PC-9 (cell line): ENCODE measurements around the gene ISOC2. TPM values are rescaled to one million over a fixed set of nuclear protein-coding genes. Genes with fewer than 3 reads are reported as not detected.

Source experiments
- BruUV-seq: library from RNA; stranded (reverse); fragments of 400-500 nt; replicated peaks from 2 replicates; lab custom pipeline; 2021; lab: Mats Ljungman, UMichigan
- CTCF ChIA-PET: fragments of 300-600 bp; sonication (Branson Sonifier 250); formaldehyde crosslinking; loops from one replicate; lab custom pipeline; 2022; ENCODE audit warnings: antibody characterized with exemption; lab: Charles Lee
- POLR2A ChIA-PET: fragments of 300-600 bp; sonication (Branson Sonifier 250); formaldehyde crosslinking; loops from one replicate; lab custom pipeline; 2022; ENCODE audit warnings: antibody characterized with exemption; ENCODE audit not compliant: unreplicated experiment; lab: Charles Lee
- DNase-seq, 2 experiments: peaks; one replicate each; pipeline versions ENCODE4 v3.0.0 to v3.0.0-alpha.2; 2015 to 2022; ENCODE audit warnings: mixed read lengths in 1 of 2
- H2AFZ ChIP-seq: fragments of 200-600 bp; sonication (generic); 2 replicates; pipeline ENCODE4 v1.8.1; 2017; ENCODE audit warnings: antibody characterized with exemption
- H3F3A ChIP-seq: fragments of 200-600 bp; sonication (generic); 2 replicates; pipeline ENCODE4 v1.8.1; 2017; ENCODE audit warnings: antibody characterized with exemption, mild to moderate bottlenecking, low read depth; ENCODE audit not compliant: insufficient read depth
- H3K27ac ChIP-seq: fragments of 200-600 bp; sonication (generic); 2 replicates; pipeline ENCODE4 v1.6.1; 2016; ENCODE audit warnings: mixed run types
- H3K27me3 ChIP-seq: fragments of 200-600 bp; sonication (generic); 2 replicates; pipeline ENCODE4 v1.6.1; 2016; ENCODE audit warnings: low read depth, mixed run types; ENCODE audit not compliant: insufficient read depth
- H3K36me3 ChIP-seq: fragments of 200-600 bp; sonication (generic); 2 replicates; pipeline ENCODE4 v1.6.1; 2016; ENCODE audit warnings: low read depth, mixed run types
- H3K4me1 ChIP-seq: fragments of 200-600 bp; sonication (generic); replicated peaks from 2 replicates; pipeline ENCODE4 v1.6.1; 2016; ENCODE audit warnings: mixed run types; ENCODE audit not compliant: insufficient read depth
- H3K4me2 ChIP-seq: fragments of 200-600 bp; sonication (generic); 2 replicates; pipeline ENCODE4 v1.6.1; 2017; ENCODE audit warnings: mixed run types
- H3K4me3 ChIP-seq: fragments of 200-600 bp; sonication (generic); 2 replicates; pipeline ENCODE4 v1.6.1; 2016; ENCODE audit warnings: mixed run types
- H3K79me2 ChIP-seq: fragments of 200-600 bp; sonication (generic); 2 replicates; pipeline ENCODE4 v1.6.1; 2017; ENCODE audit warnings: low read depth, mixed run types
- H3K9me2 ChIP-seq: fragments of 200-600 bp; sonication (generic); 2 replicates; pipeline ENCODE4 v1.8.1; 2017; ENCODE audit warnings: mild to moderate bottlenecking; ENCODE audit not compliant: insufficient read depth
- H3K9me3 ChIP-seq: fragments of 200-600 bp; sonication (generic); 2 replicates; pipeline ENCODE4 v1.8.1; 2016; ENCODE audit warnings: low read depth; ENCODE audit not compliant: insufficient read depth
- H4K20me1 ChIP-seq: fragments of 200-600 bp; sonication (generic); 2 replicates; pipeline ENCODE4 v1.8.1; 2017; ENCODE audit not compliant: insufficient read depth
- EZH2 ChIP-seq: fragments of 200-600 bp; sonication (generic); IDR thresholded peaks from 2 replicates; pipeline ENCODE4 v1.8.0; 2017; ENCODE audit warnings: antibody characterized with exemption, low read depth
- intact Hi-C: fragments of 100-400 bp; cut with micrococcal nuclease; formaldehyde crosslinking; loops from one replicate; pipeline ENCODE4 v1.10.0; 2022; ENCODE audit not compliant: unreplicated experiment
- total RNA-seq: library from RNA; stranded (reverse); gene quantifications from 2 replicates; pipeline ENCODE4 v1.2.3, GENCODE V29; 2021
- TF ChIP-seq, protein P1 (sequence below): fragments of 200-600 bp; sonication (generic); conservative IDR thresholded peaks from 2 replicates; pipeline ENCODE4 v1.6.1; 2017; ENCODE audit warnings: mixed run types, antibody characterized with exemption, mild to moderate bottlenecking, moderate library complexity

Gene ISOC2
- total RNA-seq, 1 experiment from 2014 or later = 92.4 TPM

- Histone ChIP-seq H3K9me2 (no peaks in the 10 kb centered on the region), H3K27ac (no peak overlapping the region), H4K20me1 (peaks cover 25% of the 10 kb centered on the region), H3K4me2 (no peak overlapping the region), H3K27me3 (no peaks in the 10 kb centered on the region), H3K4me3 (no peak overlapping the region), H3F3A (peaks cover 21% of the 10 kb centered on the region; the same call in 1 of the 2 replicates), H3K79me2 (peaks cover 10% of the 10 kb centered on the region; the same call in 1 of the 2 replicates), H3K9me3 (no peaks in the 10 kb centered on the region), H3K4me1 (no peaks in the 10 kb centered on the region), H2AFZ (no peak overlapping the region), H3K36me3 (no peaks in the 10 kb centered on the region)
- TF ChIP-seq, protein P1, sequence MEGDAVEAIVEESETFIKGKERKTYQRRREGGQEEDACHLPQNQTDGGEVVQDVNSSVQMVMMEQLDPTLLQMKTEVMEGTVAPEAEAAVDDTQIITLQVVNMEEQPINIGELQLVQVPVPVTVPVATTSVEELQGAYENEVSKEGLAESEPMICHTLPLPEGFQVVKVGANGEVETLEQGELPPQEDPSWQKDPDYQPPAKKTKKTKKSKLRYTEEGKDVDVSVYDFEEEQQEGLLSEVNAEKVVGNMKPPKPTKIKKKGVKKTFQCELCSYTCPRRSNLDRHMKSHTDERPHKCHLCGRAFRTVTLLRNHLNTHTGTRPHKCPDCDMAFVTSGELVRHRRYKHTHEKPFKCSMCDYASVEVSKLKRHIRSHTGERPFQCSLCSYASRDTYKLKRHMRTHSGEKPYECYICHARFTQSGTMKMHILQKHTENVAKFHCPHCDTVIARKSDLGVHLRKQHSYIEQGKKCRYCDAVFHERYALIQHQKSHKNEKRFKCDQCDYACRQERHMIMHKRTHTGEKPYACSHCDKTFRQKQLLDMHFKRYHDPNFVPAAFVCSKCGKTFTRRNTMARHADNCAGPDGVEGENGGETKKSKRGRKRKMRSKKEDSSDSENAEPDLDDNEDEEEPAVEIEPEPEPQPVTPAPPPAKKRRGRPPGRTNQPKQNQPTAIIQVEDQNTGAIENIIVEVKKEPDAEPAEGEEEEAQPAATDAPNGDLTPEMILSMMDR = peak; percentile 91
- TF ChIP-seq EZH2 = no peak
- no TSS peak for BruUV-seq
- DNase-seq = peak in 1 of 2 experiments; percentile 54
- ChIA-PET POLR2A (no interaction called here), CTCF (no interaction called here)
- intact Hi-C loops = no loop called here
Observed at GRCh38 chr19:55454787-55455243, 6.6 kb downstream of the ISOC2 start.

DNA sequence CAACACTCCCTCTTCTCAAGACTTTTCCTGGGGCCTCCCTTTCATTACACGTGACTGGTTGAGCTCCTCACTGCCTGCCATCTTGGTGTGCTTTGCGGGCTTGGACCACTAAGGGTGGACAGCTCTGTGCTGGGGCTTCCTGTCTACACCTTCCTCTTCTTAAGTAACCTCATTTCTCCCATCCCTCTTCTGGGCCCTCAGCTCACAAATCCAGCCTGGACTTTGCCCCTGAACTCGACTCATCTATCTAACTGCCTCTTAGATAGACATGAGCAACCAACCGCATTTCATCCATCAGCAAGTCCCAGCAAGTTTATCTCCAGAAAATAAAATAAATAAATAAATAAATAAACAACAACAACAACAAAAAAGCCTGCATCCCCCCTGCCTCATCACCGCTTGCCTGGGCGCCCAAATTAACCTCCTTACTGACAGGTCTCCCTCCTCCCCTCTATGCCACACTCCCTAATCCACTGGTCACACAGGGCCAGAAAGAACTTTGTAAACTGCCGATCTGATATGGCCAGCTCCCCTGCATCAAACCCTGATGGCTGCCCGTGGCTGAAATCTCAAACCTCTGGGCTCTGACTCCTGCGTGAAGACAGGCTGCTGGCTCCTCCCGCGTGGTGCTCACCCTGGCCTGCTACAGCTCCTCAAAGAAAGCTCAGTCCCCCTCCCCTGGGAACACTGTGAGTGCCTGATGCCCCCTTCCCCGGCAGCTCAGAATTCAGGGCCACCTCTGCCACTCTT lies 7.8 kb downstream of the ISOC2 start:
- Histone ChIP-seq H2AFZ (no peak overlapping the region), H3F3A (peaks cover 22% of the 10 kb centered on the region; the same call in 1 of the 2 replicates), H4K20me1 (peaks cover 15% of the 10 kb centered on the region), H3K4me3 (no peak overlapping the region), H3K4me1 (no peaks in the 10 kb centered on the region), H3K27me3 (no peaks in the 10 kb centered on the region), H3K36me3 (no peaks in the 10 kb centered on the region), H3K9me3 (no peaks in the 10 kb centered on the region; the same call in 1 of the 2 replicates), H3K27ac (no peak overlapping the region), H3K79me2 (0 out of 2 replicates have a peak, but pooled peaks cover under 1% of the 10 kb centered on the region), H3K4me2 (no peak overlapping the region), H3K9me2 (no peaks in the 10 kb centered on the region)
- BruUV-seq = no TSS peak
- CTCF ChIA-PET = interaction anchor here (0.5 kb wide), 1 partner anchor 281 kb away, joined by 15 read pairs; no protein-coding TSS in a partner anchor
- DNase-seq = no peak
- intact Hi-C loops = no loop called here
- POLR2A ChIA-PET = interaction anchor here (0.7 kb wide), 1 partner anchor 264 kb away, joined by 8 read pairs; no protein-coding TSS in a partner anchor
- TF ChIP-seq, protein P1 = no peak
- TF ChIP-seq EZH2 = no peak

DNA sequence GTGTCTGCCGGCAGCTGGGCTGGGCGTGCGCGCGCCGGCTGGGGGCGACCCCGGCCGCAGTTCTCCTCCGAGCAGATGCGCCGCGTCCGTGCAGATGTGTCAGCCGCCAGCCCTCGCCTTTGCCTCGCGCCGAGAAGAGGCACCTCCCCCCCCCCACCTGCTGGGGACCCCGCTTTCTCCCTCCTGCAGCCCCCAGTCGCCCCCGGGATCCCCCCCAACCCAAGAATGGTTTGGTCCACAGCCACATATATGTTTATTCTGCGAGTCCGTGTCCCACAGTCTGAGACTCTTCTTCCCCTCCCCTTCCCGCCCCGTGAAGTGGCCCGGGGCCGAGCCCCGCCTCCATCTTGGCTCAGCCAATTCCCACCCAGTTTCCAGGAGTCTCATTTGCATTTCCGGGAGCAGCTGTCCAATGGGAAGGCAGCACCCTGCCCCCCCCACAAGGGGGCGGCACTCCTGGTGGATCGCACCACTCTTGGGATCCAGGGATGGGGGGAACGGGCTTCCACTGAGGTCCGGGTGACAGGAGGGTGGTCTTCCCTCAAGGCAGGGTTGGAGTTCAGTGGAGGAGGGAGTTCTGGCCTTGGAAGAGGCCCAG lies 8.6 kb downstream of the ISOC2 start:
- Histone ChIP-seq H3K4me3 (no peak overlapping the region), H4K20me1 (peaks cover 15% of the 10 kb centered on the region), H3K27ac (no peak overlapping the region), H3K27me3 (no peaks in the 10 kb centered on the region), H2AFZ (no peak overlapping the region), H3K9me3 (no peaks in the 10 kb centered on the region; the same call in 1 of the 2 replicates), H3K4me2 (no peak overlapping the region), H3K4me1 (no peaks in the 10 kb centered on the region), H3K9me2 (no peaks in the 10 kb centered on the region), H3K79me2 (no peaks in the 10 kb centered on the region), H3K36me3 (no peaks in the 10 kb centered on the region), H3F3A (peaks cover 17% of the 10 kb centered on the region; the same call in 1 of the 2 replicates)
- TF ChIP-seq, protein P1 = peak; percentile 38; the same call in 1 of the 2 replicates
- no peak for TF ChIP-seq EZH2
- ChIA-PET POLR2A (interaction anchor here (0.7 kb wide), 1 partner anchor 263 kb away, joined by 8 read pairs; no protein-coding TSS in a partner anchor), CTCF (interaction anchor here (0.5 kb wide), 1 partner anchor 280 kb away, joined by 15 read pairs; no protein-coding TSS in a partner anchor)
- BruUV-seq = no TSS peak
- DNase-seq = peak in 1 of 2 experiments; percentile 61
- intact Hi-C loops = no loop called here
